GM21723 (cell line): Measurements from ENCODE around the gene CCL4L2.
"Not testable (repeated sequence)": the region's sequence is repeated elsewhere in the genome, so short reads cannot be mapped to it uniquely, and the experiment has no call there.

Experiments used
- ATAC-seq: cut with Tn5 transposase; IDR thresholded peaks from one replicate; pipeline ENCODE4 v1.9.1; 2021; ENCODE audit warnings: mild to moderate bottlenecking, moderate library complexity; ENCODE audit not compliant: unreplicated experiment

CCL4L2 gene

DNA sequence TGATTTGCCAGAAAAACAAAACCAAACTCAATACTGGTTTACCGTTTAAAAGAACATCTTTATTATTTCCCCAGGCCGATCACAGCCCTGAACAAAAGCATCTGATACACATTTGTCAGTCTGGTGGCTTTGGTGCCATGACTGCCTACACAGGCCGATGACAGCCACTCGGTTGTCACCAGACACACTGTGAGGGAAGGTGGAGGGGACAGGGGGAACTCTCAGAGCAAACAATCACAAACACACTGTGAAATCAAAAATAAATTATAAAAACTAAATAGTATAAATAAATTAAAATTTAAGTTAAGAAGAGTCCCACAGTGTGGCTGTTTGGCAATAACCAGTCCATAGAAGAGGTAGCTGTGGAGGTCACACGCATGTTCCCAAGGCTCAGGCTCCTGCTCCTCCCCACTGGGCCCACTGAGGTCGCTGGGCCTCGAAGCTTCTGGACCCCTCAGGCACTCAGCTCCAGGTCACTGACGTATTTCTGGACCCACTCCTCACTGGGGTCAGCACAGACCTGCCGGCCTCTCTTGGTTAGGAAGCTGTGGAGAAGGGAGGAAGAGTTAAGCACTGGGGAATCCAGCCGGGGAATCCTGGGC, 15.9 kb upstream of the CCL4L2 start:
- not testable (repeated sequence) for ATAC-seq

DNA sequence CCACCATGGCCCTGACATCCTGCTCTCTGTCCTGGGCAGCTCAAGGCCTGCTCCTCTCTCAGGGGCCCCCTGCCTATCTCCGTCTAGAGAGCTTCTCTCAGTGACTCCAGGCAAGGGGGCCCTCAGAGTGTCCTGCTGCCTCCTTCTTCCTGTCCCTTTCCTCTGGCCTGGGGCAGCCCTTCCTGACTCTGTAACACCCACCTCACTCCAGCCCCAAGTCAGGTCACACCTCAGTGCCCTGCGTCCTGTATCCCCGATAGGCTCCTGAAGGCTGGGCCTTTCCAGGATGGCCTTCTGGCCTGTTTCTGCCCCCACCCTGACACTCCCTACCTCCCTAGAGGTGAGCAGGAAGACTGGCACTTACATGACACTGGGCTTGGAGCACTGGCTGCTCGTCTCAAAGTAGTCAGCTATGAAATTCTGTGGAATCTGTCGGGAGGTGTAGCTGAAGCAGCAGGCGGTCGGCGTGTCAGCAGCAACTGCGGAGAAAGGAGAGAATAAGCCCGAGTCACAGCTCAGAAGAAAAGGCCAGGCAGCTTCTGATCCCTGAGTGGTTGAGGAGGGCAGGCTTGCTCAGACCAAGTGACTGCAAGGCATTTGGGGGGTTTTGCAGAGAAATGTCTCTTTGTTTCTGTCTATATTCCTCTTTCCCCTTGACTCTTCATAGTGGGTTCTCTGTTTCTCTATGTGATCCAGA, 15.3 kb upstream of the CCL4L2 start:
- no peak for ATAC-seq

DNA sequence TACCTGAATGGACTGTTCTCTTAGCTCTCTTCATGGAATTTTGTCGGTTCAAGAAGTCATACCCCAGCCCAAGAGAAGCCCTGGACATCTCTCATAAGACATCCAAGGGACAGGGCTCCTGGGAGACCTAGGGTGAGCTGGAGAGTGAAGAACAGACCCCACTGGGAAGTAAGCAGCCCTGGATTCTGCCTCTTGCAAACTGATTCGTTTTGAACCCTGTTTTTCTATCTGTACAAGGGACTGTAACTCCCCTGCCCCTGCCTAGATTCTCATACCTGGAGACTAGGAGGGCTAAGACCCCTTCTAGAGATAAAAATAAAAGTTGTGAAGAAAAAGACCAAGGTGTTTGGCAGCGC, 14.8 kb upstream of the CCL4L2 start:
- ATAC-seq, result no peak

DNA sequence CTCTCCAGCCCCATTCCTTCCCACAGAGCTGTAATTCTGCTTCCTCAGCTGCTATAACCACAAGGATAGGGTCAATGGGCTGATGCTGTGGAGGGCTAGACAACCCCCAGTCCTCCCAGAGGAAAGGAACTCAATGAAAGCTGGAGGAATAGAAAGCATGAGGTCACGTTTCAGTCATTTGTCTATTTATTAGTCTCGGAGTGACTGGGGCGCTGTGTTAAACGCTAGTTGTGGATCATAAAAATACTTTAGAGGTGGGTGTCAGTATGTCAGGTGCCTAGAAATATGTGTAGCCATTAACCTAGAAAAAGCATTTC, 13.5 kb upstream of the CCL4L2 start:
- ATAC-seq, result peak; percentile 17

DNA sequence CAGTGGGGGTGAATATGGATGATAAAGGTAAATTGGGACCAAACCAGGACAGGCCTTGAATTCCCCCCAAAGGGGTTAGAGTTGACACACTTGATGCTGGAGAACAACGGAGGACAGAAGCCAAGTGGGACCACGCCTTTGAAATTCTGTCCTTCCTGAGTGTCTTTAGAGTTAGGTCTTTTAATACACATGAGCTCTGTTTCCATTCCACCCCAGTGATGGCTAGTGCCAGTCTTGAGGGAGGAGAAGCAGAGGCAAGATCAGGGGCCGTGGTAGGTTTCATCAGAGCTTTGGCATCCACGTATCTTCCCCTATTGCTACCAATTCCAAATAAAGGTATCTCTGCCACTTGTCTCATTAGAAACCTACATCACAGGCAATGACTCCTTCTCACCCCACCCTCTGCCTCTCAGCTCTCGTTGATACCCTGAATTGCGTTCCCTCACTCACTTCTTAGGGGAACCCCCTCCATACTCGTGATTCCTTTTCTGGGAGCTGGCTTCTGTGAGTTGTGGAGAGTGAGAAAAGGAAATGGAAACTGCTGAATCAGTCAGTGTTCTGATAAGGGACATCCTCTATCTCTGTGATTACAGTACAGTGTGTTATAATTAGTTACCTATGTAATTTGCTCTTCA, 11.9 kb upstream of the CCL4L2 start:
- peak; percentile 34 for ATAC-seq

DNA sequence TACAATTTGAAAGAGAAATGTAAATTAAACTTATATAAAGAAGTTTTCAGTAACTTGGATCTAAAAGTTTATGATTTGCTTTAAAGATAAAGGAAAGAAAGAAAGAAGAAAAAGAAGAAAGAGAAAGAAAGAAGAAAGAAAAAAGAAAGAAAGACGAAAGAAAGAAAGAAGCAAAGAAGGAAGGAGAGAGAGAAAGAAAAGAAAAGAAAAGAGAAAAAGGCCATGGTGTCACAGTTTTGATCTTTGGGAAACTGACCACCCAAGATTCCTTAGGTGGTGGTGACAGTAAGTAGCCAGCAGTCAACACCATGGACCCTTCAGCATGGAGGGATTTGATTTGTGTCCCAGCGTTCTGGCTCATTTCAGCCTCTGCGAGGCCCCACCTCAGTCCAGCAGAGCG, 9.8 kb upstream of the CCL4L2 start:
- ATAC-seq, result not testable (repeated sequence)

DNA sequence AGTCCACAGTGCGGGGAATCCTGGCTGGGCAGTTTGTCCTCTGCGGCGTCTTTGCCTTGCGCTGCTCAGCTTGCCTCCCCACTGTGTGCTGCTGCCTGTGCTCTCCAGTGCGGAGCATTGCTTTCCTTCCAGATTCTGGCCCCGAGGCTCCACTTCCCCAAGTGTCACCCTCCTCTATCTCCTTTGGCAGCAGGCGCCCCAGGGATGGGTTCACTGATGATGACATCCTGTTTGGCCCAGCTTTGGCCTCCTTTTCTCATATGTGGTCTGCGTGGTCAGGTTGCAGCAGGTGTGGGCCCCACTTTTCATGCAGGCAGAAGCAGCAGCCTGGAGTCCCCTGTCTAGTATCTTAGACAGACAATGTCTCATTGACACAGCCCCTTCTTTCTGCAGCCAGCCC, 9.4 kb upstream of the CCL4L2 start:
- not testable (repeated sequence) for ATAC-seq

DNA sequence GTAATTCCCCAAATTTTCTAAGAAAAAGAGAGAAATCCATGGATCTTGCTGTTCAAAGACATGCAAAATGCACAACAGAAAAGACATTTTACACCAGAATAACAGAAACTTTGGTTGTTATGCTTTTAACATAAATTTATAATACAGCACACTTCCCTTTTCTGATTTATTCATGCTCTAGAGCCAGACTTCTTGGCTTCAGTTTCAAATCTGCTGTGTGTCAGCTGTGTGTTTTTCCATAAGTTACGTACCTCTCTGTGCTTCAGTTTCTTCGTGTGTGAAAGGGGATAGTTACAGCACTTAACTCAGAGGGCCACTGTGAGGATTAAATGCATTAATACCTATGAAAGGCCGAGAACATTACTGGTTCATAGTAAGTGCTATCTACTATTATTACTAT, 7.5 kb upstream of the CCL4L2 start:
- no peak for ATAC-seq

DNA sequence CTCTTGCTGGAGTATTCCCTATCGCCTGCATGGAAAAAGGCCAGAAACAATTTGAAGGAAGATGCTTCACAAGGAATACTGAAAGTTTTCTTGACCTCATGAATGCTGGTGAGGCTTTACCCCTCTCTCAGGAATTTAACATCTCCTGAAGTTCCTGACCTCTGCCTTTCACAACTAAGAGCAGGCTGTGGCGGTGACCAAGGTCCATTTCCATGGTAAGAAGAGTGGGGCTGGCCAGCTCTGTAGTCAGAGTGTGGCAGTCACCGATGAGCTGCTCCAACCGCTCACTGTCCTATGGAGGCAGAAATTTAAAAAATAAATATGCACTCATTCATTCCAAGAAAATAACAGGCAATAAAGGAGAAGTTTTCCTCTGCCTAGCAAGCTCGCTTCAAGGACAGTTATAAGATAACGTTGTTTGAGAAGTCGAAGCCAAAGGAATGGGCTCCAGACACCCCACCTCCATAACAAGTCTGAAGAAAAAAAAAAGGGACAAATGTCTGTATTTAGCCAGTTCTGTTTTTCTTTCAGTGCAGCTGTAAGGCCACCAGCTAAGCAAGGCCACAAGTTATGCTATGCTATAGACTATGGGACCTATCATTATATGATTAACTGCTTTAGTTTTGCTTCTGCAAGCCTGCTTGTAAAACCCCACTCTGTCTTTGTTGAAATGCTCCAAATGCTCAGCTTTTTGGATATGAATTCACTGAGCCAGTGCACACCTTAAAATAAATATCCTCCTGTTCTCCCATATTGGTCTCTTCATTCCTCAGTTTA, 6.0 kb upstream of the CCL4L2 start:
- ATAC-seq, result no peak

DNA sequence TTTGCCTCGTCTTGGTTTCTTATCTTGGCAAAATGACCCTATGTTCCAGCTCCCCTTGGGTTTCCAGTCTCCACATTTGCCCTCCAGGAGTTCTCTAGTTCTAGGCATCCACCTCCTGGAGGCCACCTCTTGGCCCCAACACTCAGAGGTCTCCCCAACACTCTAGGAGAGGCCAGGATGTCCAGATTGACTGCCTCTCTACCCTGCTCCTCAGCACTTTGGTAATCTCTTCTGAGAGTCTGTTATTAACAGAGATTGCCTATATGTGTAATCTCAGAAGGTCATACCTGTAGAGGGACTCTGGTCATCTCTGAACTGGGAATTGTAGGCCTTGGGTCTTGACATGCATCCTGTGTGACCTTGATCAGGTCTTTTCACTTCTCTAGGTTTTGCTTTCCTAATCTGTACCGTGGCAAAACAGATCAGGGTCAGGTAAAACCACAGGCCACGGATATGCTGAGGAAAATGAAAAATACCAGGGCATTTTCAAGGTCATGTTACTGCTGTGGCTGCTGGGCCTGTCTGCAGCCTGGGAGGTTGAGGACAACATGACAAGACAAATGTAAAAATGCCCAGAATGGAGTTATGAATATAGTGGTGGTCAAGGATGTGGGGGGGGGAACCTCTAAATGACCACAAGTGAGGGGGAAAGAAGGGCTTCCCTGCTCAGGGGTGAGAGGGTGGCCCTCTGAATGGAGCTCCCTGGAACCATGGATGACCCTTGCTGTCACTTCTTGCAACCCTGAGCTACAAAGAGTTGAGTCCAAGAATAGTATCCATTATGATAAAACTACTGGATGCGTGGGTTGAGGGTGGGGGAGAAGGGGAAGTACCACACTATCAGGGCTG, 5.0 kb upstream of the CCL4L2 start:
- no peak for ATAC-seq

DNA sequence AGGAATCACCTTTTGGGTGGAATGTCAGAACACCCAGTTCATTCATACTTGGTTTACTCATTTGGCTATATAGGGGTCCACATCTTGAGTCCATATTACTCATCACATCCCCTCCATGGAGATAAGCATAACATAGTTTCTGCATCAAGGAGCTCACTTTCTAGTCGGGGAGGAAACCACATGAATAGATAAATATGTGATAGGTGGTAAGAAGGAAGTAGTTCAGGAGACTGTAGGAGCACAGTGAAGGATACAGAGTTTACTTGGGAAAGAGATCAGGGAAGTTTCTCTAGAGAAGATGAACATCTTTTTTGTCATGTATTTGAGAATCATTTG, 4.4 kb upstream of the CCL4L2 start:
- not testable (repeated sequence) for ATAC-seq

DNA sequence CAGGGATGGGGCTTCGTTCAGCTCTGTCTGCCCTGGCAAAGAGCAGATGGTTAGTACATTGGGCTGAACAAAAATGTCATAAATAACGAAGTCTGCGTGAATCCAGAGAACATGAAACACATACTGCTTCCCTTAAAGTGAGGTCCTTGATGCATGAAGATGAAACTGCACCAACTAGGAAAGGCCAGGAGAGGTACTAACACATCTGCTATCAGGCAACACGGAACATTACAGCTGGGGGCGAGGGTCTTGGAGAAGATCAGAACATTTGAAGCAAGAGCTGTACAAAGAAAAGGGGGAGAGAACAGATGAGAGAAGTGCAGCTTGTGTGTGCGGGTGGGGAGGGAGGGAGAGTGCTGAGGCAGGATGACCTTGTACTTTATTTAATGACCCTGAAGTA, 3.5 kb upstream of the CCL4L2 start:
- not testable (repeated sequence) for ATAC-seq

DNA sequence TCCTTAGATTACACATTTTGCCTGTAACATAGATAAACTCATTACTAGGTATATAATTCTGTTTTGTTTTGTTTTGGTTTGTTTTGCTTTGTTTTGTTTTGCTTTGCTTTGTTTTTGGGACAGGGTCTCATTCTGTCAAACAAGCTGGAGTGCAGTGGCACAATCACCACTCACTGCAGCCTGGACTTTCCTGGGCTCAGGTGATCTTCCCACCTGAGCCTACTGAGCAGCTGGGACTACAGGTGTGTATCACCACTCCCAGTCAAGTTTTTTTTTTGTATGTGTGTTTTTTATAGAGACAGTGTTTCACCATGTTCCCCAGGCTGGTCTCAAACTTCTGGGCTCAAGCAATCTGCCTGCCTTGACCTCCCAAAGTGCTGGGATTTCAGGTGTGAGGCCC, 1.3 kb upstream of the CCL4L2 start:
- ATAC-seq, result no peak

DNA sequence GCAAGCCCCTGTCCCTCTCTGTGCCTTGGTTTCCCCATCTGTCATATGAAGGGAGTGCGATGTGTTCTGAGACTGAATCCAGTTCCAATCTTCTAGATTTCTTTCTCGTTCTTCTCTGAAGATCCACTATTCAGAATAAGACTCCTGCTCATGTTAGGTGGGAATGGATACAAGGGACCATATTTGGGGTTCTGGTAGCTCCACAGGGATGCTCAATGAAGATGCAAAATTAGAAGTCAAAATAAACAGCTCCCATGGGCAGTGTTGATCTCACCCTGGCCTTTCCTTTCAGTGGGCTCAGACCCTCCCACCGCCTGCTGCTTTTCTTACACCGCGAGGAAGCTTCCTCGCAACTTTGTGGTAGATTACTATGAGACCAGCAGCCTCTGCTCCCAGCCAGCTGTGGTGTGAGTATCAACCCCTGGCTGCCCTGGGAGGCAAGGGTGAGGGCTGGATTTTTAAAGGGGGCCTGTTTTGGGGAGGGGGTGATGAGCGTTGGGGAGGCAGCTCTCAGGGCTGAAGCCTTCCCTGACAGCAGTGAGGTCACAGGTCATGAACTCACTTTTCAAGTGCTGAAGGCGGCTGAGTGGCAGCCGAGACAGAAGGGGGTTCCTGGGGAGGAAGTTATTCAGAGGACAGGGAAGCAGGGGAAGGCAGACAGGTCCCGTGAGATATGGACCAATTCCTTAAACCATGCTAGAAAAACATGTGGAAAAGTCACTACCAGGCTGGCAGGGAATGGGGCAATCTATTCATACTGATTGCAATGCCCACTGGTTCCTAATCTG, 815 bp downstream of the CCL4L2 start:
- ATAC-seq, result not testable (repeated sequence)

DNA sequence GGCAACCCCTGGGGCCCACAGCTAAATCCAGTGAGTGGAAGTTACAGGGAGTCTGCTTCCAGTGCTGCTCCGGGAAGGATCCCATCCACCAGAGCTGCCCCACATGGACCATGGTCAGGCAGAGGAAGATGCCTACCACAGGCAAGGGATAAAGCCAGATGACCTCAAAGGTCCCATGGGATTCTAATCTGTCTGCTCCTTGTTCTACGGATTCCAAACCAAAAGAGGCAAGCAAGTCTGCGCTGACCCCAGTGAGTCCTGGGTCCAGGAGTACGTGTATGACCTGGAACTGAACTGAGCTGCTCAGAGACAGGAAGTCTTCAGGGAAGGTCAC, 1.4 kb downstream of the CCL4L2 start:
- no peak for ATAC-seq

DNA sequence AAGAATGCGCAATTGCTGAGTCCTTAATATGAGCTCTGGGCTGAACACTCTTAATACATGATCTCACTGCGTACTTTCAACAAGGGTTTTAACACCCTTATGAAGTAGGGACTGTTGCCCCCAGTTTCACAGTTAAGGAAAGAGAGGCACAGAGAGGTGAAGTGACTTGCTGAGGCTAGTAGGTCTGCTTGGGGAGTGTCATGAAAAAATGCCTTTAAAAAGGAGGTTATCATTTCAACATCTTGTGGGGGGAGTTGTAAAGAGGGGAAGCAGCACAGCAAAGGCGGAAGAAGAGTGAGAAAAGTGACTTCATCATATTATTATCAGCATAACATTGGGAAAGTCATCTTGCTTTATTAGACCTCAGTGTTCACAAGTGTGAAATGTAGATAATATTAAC, 2.1 kb downstream of the CCL4L2 start:
- ATAC-seq, result no peak

DNA sequence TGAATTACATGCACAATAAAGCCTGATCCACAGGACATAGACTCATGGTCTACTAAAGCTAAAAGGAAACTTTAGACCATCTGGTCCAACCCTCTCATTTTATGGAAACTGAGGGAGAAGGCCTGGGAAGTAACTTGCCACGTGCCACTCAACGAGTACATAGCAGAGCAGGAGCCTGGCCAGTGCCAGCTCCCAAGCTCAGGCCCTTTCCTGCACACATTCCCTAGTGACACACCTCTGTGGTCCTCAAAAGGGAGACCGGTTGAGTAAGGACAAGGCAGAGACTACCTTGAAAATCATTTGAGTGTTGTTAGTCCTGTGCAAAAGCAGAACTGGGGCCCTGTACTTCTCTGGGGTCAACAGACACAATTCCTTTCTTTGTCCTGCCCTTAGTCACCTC, 2.8 kb downstream of the CCL4L2 start:
- no peak for ATAC-seq

DNA sequence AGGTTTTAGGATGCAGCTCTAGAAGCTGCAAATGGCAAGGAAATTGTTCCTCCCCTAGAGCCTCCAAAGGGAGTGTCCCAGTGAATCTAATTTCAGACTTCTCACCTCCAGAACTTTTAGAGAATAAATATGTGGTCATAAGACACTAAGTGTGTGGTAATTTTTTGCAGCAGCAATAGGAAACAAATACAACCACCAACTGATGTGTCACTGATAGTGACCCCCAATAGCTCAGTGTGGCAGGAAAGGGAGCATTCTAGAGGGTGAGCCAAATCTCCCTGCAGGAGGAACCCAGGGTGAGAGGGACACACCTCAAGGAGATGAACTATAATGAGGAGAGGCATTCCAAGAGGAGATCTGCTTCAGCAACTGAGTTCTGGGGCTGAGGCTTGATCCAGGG, 4.1 kb downstream of the CCL4L2 start:
- no peak for ATAC-seq

DNA sequence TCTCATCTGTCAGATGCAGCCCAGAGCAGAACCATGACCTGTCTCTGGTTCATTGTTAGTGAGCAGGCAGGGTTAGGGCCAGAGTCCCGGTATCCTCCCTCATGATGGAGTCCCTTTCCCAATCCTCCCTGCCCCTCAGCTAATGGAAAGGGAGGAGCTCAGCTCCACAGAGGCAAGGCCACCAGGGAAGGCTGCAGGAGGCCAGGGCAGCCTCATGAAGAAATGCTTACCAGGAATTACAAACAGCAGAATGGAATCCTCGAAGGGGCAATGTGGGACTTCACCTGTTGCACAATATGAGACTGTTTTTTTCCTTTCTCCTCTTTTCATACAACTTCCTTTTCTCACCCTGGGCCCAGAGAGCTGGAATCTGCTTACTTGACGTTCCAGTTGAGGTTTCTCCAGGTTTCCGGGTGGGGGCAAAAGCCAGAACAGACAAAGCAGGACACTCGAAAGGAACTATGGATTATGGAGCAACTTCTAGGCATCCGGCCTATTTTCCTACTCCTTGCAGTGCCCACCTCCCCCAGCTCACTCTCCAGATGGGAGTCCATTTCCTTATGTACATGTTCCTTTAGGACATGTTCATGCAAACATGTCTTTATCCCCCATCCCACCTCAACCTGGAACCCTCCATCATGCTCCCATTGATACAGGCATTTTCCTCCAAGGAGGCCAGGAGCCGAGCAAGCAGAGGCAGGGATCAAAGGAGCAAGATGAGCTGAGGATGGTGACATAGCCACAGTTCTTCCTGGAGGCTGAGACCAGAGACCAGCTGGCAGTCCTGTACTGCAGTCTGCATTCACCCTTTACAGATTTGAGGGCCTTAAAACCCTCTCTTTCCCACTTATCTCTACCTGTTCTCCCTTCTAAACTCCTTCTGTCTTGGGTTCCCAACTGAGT, 4.8 kb downstream of the CCL4L2 start:
- ATAC-seq, result not testable (repeated sequence)
